ENCODE data around the gene OR2T35. TPM values are rescaled to one million over a fixed set of nuclear protein-coding genes. Genes with fewer than 3 reads are reported as not detected.

Gene OR2T35
- total RNA-seq, 1 experiment from 2014 or later, result not detected

Small RNAs within 50 kb of the gene (small RNA-seq; reads per million reads assigned to genes)
- 0 reads per million in 2 experiments for gene RF00019

Other genes with a start within 250 kb of the OR2T35 start
- gene OR2T1, start 242.2 kb downstream of the OR2T35 start, total RNA-seq (2014; rRNA removed; shearing (Covaris generic)), result not detected in 2 replicates
- not detected in 2 replicates for gene OR2T2, start 199.6 kb downstream of the OR2T35 start, total RNA-seq (2014; rRNA removed; shearing (Covaris generic))
- not detected in 2 replicates for gene OR2T3, start 171.9 kb downstream of the OR2T35 start, total RNA-seq (2014; rRNA removed; shearing (Covaris generic))
- not detected in 2 replicates for gene OR2T5, start 156.7 kb downstream of the OR2T35 start, total RNA-seq (2014; rRNA removed; shearing (Covaris generic))
- not detected in 2 replicates for gene OR2G6, start 137.2 kb downstream of the OR2T35 start, total RNA-seq (2014; rRNA removed; shearing (Covaris generic))
- not detected in 2 replicates for gene OR2T29, start 82.5 kb downstream of the OR2T35 start, total RNA-seq (2014; rRNA removed; shearing (Covaris generic))
- not detected in 2 replicates for gene OR2T34, start 70.5 kb downstream of the OR2T35 start, total RNA-seq (2014; rRNA removed; shearing (Covaris generic))
- gene OR2T10, start 47.6 kb downstream of the OR2T35 start, total RNA-seq (2014; rRNA removed; shearing (Covaris generic)), result not detected in 2 replicates
- not detected in 2 replicates for gene OR2T11, start 10.2 kb downstream of the OR2T35 start, total RNA-seq (2014; rRNA removed; shearing (Covaris generic))
- not detected in 2 replicates for gene OR2T27, start 10.2 kb upstream of the OR2T35 start, total RNA-seq (2014; rRNA removed; shearing (Covaris generic))
- gene OR14I1, start 57.5 kb upstream of the OR2T35 start, total RNA-seq (2014; rRNA removed; shearing (Covaris generic)), result not detected in 2 replicates
- gene LYPD8, start 110.5 kb upstream of the OR2T35 start, total RNA-seq (2014; rRNA removed; shearing (Covaris generic)), result 2.3 and 2.4 TPM in 2 replicates
- gene SH3BP5L, start 180.6 kb upstream of the OR2T35 start, total RNA-seq (2014; rRNA removed; shearing (Covaris generic)), result 14.9 and 15.2 TPM in 2 replicates
- 25.4 and 29.8 TPM in 2 replicates for gene ZNF672, start 192.9 kb upstream of the OR2T35 start, total RNA-seq (2014; rRNA removed; shearing (Covaris generic))
- 16.4 and 18.7 TPM in 2 replicates for gene ZNF692, start 213.8 kb upstream of the OR2T35 start, total RNA-seq (2014; rRNA removed; shearing (Covaris generic))